Activated T-helper 1 cell treated with anti-CD3 and anti-CD28 coated beads, Interleukin-12 subunit alpha, Interleukin-12 subunit beta, Interleukin-2, Interleukin-4 antibody, amounts not matched to agents 30 ng/mL and 10 ng/mL and 1 ng/mL, durations not matched to agents 14 hours and 24 hours and 36 hours (primary cell): ENCODE measurements around the gene MRPL24. TPM values are rescaled to one million over a fixed set of nuclear protein-coding genes. Genes with fewer than 3 reads are reported as not detected.
A peak's percentile ranks its signal among the peaks of the same experiment; 100 is the strongest.
"Not testable (repeated sequence)": the region's sequence is repeated elsewhere in the genome, so short reads cannot be mapped to it uniquely, and the experiment has no call there.

Source experiments
- DNase-seq: peaks from one replicate; pipeline ENCODE4 v3.0.0; 2021; ENCODE audit warnings: low spot score
- H3K27ac Mint-ChIP-seq: one replicate; pipeline ENCODE4 v1.8.0; 2021; ENCODE audit warnings: mild to moderate bottlenecking, mixed read lengths
- H3K27me3 Mint-ChIP-seq: one replicate; pipeline ENCODE4 v1.8.0; 2022; ENCODE audit warnings: mild to moderate bottlenecking, moderate library complexity, mixed read lengths; ENCODE audit not compliant: insufficient read depth
- H3K36me3 Mint-ChIP-seq: one replicate; pipeline ENCODE4 v1.8.0; 2021; ENCODE audit warnings: low read depth, mixed read lengths
- H3K4me1 Mint-ChIP-seq: one replicate; pipeline ENCODE4 v1.8.0; 2021; ENCODE audit warnings: low read depth, mixed read lengths
- H3K4me3 Mint-ChIP-seq: one replicate; pipeline ENCODE4 v1.8.0; 2021; ENCODE audit warnings: mild to moderate bottlenecking, moderate library complexity, mixed read lengths
- H3K9me3 Mint-ChIP-seq: one replicate; pipeline ENCODE4 v1.8.0; 2021; ENCODE audit warnings: mixed read lengths
- intact Hi-C: fragments of 100-400 bp; cut with micrococcal nuclease; formaldehyde crosslinking; loops from one replicate; pipeline ENCODE4 v1.15.1; 2024
- total RNA-seq: library from RNA; stranded (reverse); gene quantifications from 2 replicates; pipeline ENCODE4 v1.2.3, GENCODE V29; 2022

Gene MRPL24
- total RNA-seq, 1 donor from 2014 or later: 135 TPM

DNA sequence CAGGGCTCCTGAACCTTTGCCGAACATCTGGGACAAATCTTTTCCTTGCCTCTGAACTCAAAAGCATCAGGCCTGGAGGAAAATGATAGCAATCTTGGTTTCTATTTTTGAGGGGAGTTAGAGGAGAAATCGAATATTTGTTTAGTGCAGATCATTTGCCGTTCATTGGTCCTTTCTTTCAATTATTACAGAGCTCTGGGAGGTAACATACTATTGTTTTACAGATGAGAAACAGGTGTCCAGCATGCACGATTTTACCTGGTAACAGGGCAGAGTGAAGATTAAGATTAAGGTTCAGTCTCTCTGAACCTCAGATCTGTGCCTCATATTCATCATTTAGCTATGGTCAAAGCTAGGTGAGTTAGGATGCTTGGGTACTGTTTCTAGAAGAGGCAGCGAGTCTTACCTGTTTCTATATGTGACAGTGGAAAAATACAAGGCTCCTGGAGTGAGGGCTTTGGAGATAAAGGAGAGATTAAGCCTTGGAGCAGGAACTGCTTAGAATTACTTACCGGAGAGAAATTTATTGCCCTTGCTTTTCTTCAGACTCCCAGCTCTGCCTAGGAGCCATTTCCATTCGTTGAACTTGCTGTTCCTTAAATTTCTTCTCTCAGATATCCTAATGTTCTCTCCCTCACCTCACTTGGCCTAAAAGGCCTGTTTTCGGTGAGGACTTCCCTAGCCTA lies 27.9 kb upstream of the MRPL24 start:
- Mint-ChIP-seq H3K4me3 (no peak overlapping the region), H3K36me3 (peaks cover 28% of the 10 kb centered on the region), H3K27me3 (no peaks in the 10 kb centered on the region), H3K4me1 (peaks cover 61% of the 10 kb centered on the region), H3K9me3 (no peaks in the 10 kb centered on the region), H3K27ac (no peak overlapping the region)
- no peak for DNase-seq
- intact Hi-C loops: loop anchor here (5.0 kb wide), 3 partner anchors 81 to 716 kb away; partner anchors contain the start of genes GPATCH4, LAMTOR2 and UBQLN4

DNA sequence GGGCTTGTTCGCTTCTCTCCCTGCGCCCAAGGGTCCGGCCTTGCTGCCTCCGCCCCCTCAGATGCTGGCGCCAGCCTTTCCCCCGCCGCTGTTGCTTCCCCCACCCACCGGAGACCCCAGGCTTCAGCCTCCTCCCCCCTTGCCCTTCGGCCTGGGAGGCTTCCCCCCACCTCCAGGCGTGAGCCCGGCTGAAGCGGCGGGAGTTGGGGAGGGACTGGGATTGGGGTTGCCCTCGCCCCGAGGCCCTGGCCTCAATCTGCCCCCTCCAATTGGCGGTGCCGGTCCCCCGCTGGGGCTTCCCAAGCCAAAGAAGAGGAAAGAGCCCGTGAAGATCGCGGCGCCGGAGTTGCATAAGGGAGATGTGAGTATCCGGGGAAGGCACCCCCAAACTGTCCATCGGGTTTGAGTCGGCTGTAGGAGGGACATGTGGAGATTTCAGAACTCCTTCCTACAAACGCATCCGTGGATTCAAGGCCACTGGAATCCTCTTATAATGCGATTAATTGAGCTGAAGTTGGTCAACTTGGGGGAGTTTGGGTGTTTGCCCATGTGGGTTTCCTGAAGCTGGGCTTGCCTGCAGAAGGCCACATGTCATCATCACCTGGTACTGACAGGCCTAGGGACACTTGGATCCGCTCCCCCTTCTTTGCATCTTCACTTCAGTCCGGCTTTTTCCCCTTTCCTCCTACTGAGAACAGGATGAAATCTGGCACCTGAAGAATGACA lies 27.2 kb upstream of the MRPL24 start:
- Mint-ChIP-seq H3K4me1 (peaks cover 54% of the 10 kb centered on the region), H3K27ac (no peak overlapping the region), H3K9me3 (no peaks in the 10 kb centered on the region), H3K27me3 (no peaks in the 10 kb centered on the region), H3K36me3 (peaks cover 22% of the 10 kb centered on the region), H3K4me3 (no peak overlapping the region)
- DNase-seq: peak; percentile 47
- intact Hi-C loops: loop anchor here (1.0 to 5.0 kb wide), 12 partner anchors 17 to 716 kb away; partner anchors contain the start of genes CCT3, GPATCH4, HDGF and ISG20L2

- peaks cover 46% of the 10 kb centered on the region for H3K4me1 Mint-ChIP-seq
- H3K4me3 Mint-ChIP-seq: no peak within 1 kb of the TSS
- intact Hi-C loops: loop anchor here (1.0 to 5.0 kb wide), 12 partner anchors 16 to 715 kb away; partner anchors contain the start of genes CCT3, GPATCH4, HDGF and ISG20L2
- H3K36me3 Mint-ChIP-seq: peaks cover 17% of the 10 kb centered on the region
- H3K9me3 Mint-ChIP-seq: no peaks in the 10 kb centered on the region
- H3K27me3 Mint-ChIP-seq: no peaks in the 10 kb centered on the region
- DNase-seq: peak; percentile 97
- no peak within 1 kb of the TSS for H3K27ac Mint-ChIP-seq
Measured at GRCh38 chr1:156767101-156767878, 26.4 kb upstream of the MRPL24 start, which contains the start of gene PRCC. TSS of gene PRCC (plus strand) at chr1:156767535. CDS start at chr1:156767772, 237 bp downstream.

DNA sequence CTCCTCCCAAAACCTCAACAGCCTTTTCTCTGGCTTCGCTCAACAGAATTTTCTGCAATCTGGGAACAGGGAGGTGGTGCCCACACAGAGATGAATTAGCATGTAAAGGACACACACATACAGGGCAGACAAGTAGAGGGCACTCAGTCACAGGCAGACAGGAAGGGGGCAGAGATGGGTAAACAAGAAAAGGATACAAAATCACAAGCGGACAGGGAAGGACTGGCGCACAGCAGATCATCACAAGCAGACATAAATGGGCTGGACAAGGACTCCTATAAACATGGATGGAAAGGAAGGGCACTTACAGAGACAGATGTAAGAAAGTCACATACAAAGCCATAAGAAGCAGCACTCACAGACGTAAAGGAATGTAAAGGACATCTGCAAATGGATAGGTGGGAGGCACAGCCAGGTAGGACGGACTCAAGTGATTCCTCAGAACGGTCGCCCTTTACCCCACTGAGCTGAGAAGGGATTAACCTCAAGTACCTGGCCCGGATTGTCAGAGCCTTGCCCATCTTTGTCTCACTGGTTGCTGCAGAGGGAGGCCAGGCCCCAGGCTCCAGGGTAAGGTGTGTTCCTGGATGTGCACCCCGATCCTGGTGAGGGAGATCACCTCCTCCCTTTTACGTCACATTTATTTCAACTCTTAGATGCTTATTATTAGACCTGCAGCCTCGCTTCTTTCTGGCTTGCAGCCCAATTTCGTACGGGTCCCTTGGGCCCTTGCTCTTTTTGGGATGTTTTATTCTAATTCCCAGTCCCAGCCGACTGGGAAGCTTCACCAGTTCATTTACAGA lies 25.6 kb upstream of the MRPL24 start:
- no peak for DNase-seq
- Mint-ChIP-seq H3K4me1 (peaks cover 42% of the 10 kb centered on the region), H3K36me3 (peaks cover 17% of the 10 kb centered on the region), H3K4me3 (no peak overlapping the region), H3K9me3 (no peaks in the 10 kb centered on the region), H3K27ac (no peak overlapping the region), H3K27me3 (no peaks in the 10 kb centered on the region)
- intact Hi-C loops: loop anchor here (1.0 to 5.0 kb wide), 12 partner anchors 15 to 714 kb away; partner anchors contain the start of genes CCT3, GPATCH4, HDGF and ISG20L2

DNA sequence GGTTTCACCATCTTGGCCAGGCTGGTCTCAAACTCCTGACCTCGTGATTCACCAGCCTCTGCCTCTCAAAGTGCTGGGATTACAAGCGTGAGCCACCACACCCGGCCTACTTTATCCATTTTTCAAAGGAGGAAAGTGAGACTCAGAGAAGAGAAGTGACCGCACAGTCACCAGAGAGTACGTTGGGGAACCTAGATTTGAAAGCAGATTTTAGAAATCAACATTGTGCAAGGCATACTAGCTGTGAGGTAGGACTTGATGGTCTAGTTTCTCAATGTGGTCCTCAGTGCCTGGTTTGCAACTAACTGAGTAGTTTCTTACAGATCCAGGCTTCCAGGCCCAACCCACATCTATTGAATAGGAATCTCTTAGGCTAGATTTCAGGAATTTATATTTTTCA lies 24.8 kb upstream of the MRPL24 start:
- intact Hi-C loops: loop anchor here (2.0 to 5.0 kb wide), 5 partner anchors 78 to 713 kb away; partner anchors contain the start of genes GPATCH4, LAMTOR2, SMG5 and UBQLN4
- Mint-ChIP-seq H3K27ac (no peak overlapping the region), H3K4me3 (no peak overlapping the region), H3K9me3 (no peaks in the 10 kb centered on the region), H3K36me3 (peaks cover 10% of the 10 kb centered on the region), H3K27me3 (no peaks in the 10 kb centered on the region), H3K4me1 (peaks cover 34% of the 10 kb centered on the region)
- no peak for DNase-seq

DNA sequence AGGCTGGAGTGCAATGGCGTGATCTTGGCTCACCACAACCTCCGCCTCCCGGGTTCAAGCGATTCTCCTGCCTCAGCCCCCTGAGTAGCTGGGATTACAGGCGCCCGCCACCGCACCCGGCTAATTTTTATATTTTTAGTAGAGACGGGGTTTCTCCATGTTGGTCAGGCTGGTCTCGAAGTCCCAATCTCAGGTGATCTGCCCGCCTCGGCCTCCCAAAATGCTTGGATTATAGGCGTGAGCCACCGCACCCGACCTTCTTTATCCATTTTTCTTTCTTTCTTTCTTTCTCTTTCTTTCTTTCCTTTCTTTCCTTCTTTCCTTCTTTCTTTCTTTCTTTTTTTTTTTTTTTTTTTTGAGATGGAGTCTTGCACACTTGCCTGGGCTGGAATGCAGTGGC lies 24.2 kb upstream of the MRPL24 start:
- not testable (repeated sequence) for H3K9me3 Mint-ChIP-seq, H3K27ac Mint-ChIP-seq, H3K4me3 Mint-ChIP-seq, H3K27me3 Mint-ChIP-seq, H3K36me3 Mint-ChIP-seq, DNase-seq
- peaks cover 30% of the 10 kb centered on the region for H3K4me1 Mint-ChIP-seq
- intact Hi-C loops: loop anchor here (5.0 kb wide), 3 partner anchors 78 to 713 kb away; partner anchors contain the start of genes GPATCH4, LAMTOR2 and UBQLN4

- Mint-ChIP-seq H3K36me3 (no peaks in the 10 kb centered on the region), H3K9me3 (no peaks in the 10 kb centered on the region), H3K4me1 (peaks cover 3% of the 10 kb centered on the region), H3K27ac (no peak overlapping the region), H3K27me3 (no peaks in the 10 kb centered on the region), H3K4me3 (no peak overlapping the region)
- no peak for DNase-seq
- intact Hi-C loops: no loop called here
Measured at GRCh38 chr1:156760796-156761104, 19.9 kb upstream of the MRPL24 start.

GRCh38 chr1:156760092-156760795 lies 19.4 kb upstream of the MRPL24 start:
- no peak for DNase-seq
- no peaks in the 10 kb centered on the region for H3K4me1 Mint-ChIP-seq
- no peaks in the 10 kb centered on the region for H3K9me3 Mint-ChIP-seq
- intact Hi-C loops: no loop called here
- H3K36me3 Mint-ChIP-seq: no peaks in the 10 kb centered on the region
- no peaks in the 10 kb centered on the region for H3K27me3 Mint-ChIP-seq
- H3K27ac Mint-ChIP-seq: no peak overlapping the region
- H3K4me3 Mint-ChIP-seq: no peak overlapping the region

DNA sequence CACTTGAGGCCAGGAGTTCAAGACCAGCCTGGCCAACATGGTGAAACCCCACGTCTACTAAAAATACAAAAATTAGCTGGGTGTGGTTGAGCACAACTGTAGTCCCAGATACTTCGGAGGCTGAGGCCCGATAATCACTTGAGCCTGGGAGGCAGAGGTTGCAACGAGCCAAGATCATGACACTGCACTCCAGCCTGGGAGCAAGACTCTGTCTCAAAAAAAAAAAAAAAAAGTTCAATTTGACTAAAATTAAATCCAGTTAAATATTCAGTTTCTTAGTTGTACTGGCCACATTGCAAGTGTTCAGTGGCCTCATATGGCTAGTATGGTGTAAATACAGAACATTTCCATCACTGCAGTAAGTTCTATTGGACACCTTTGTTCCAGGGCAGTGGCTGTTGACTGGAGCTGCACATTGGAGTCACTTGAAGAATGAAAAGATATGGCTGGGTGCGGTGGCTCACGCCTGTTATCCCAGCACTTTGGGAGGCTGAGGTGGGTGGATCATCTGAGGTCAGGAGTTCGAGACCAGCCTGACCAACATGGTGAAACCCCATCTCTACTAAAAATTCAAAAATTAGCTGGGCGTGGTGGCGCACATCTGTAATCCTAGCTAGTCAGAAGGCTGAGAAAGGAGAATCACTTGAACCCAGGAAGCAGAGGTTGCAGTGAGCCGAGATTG lies 16.8 kb upstream of the MRPL24 start:
- intact Hi-C loops, H3K27me3 Mint-ChIP-seq, DNase-seq, H3K9me3 Mint-ChIP-seq, H3K27ac Mint-ChIP-seq, H3K4me3 Mint-ChIP-seq, H3K36me3 Mint-ChIP-seq: not testable (repeated sequence)
- H3K4me1 Mint-ChIP-seq: peaks cover 13% of the 10 kb centered on the region

GRCh38 chr1:156756355-156756754 lies 15.5 kb upstream of the MRPL24 start:
- Mint-ChIP-seq H3K4me1 (peaks cover 21% of the 10 kb centered on the region), H3K36me3 (peaks cover 3% of the 10 kb centered on the region), H3K27me3 (peaks cover 1% of the 10 kb centered on the region), H3K4me3 (no peak overlapping the region), H3K27ac (no peak overlapping the region), H3K9me3 (no peaks in the 10 kb centered on the region)
- intact Hi-C loops: no loop called here
- DNase-seq: no peak

DNA sequence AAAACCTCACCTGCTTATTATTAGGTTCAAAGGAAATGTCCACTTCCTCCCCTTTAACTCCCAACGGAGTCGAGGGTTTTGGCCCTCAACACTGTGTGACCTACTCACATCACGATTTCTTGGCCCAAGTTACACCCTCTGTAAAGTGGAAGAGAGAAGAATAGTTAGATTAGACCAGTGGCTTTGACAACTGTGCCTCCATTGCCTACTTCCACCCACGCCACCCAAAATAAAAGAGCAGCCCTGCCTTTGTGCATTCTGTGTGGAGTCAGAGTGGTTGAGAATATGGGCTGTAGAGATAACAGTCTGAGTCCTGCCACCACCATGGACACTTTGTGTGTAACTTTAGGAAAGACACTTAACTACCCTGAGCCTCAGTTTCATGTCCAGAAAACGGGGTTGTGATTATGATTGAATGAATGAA lies 14.7 kb upstream of the MRPL24 start:
- peaks cover 5% of the 10 kb centered on the region for H3K36me3 Mint-ChIP-seq
- intact Hi-C loops: no loop called here
- DNase-seq: no peak

More for the DNA sequence above, 14.7 kb upstream of the MRPL24 start:
- Mint-ChIP-seq H3K4me3 (no peak overlapping the region), H3K9me3 (no peaks in the 10 kb centered on the region), H3K27me3 (peaks cover 1% of the 10 kb centered on the region), H3K27ac (no peak overlapping the region), H3K4me1 (peaks cover 21% of the 10 kb centered on the region)
